Lung (tissue), 12 donors: ENCODE measurements around the gene CUL4B. TPM values are rescaled to one million over a fixed set of nuclear protein-coding genes. Genes with fewer than 3 reads are reported as not detected.
"Not testable (repeated sequence)": the region's sequence is repeated elsewhere in the genome, so short reads cannot be mapped to it uniquely, and the experiment has no call there.

Experiments used
- ATAC-seq: fragments of 200-7000 bp; cut with Tn5 transposase; one replicate; pipeline ENCODE4 v1.9.1; 2020; ENCODE audit warnings: moderate number of reproducible peaks; ENCODE audit not compliant: insufficient read depth, low FRiP score
- DNase-seq, 3 donors: peaks; one replicate each; pipeline ENCODE4 v3.0.0-alpha.2; 2013 to 2017
- H3K27ac ChIP-seq, 2 donors: one replicate each; pipeline ENCODE4 v1.5.1; 2013; ENCODE audit warnings: mild to moderate bottlenecking in 2 of 2, moderate library complexity in 2 of 2, control low read depth in 1 of 2, inconsistent platforms in 1 of 2, low read depth in 1 of 2, low read length in 1 of 2
- H3K27me3 ChIP-seq, 3 donors: one replicate each; pipeline ENCODE4 v1.5.1; 2013; ENCODE audit warnings: low read length in 2 of 3; ENCODE audit not compliant: control insufficient read depth in 3 of 3, insufficient read depth in 3 of 3
- H3K36me3 ChIP-seq, 4 donors: one replicate each; pipeline ENCODE4 v1.5.1; 2013; ENCODE audit warnings: low read length in 4 of 4, mild to moderate bottlenecking in 1 of 4, moderate library complexity in 1 of 4; ENCODE audit not compliant: control insufficient read depth in 4 of 4, insufficient read depth in 4 of 4
- H3K4me1 ChIP-seq, 5 donors: one replicate each; pipeline ENCODE4 v1.5.1; 2013; ENCODE audit warnings: low read length in 5 of 5, mild to moderate bottlenecking in 2 of 5, moderate library complexity in 1 of 5; ENCODE audit not compliant: control insufficient read depth in 5 of 5, insufficient read depth in 5 of 5
- H3K4me3 ChIP-seq: one replicate; pipeline ENCODE4 v1.5.1; 2013; ENCODE audit warnings: mild to moderate bottlenecking, control low read depth, moderate library complexity
- H3K9ac ChIP-seq, 2 donors: one replicate each; pipeline ENCODE4 v1.5.1; 2013; ENCODE audit warnings: low read length in 2 of 2, control low read depth in 1 of 2; ENCODE audit not compliant: insufficient read depth in 1 of 2
- H3K9me3 ChIP-seq, 4 donors: one replicate each; pipeline ENCODE4 v1.5.1; 2013; ENCODE audit warnings: low read length in 3 of 4, mild to moderate bottlenecking in 1 of 4, moderate library complexity in 1 of 4; ENCODE audit not compliant: control insufficient read depth in 4 of 4, insufficient read depth in 3 of 4
- CTCF ChIP-seq: IDR thresholded peaks from 2 replicates; pipeline ENCODE4 v1.5.1; 2012; ENCODE audit warnings: mild to moderate bottlenecking; ENCODE audit errors: control extremely low read depth, extremely low read depth
- WGBS, 2 donors: extraction: QIAGEN DNeasy Blood & Tissue Kit; methylation state at CpG; one replicate each; pipeline ENCODE4 v1.1.7; 2013; 5-methylcytosine and 5-hydroxymethylcytosine counted together
- polyA plus RNA-seq, 2 donors: library from polyadenylated mRNA; stranded (reverse); fragments of 200-250 nt; gene quantifications; one replicate each; pipeline ENCODE4 v1.2.1, GENCODE V29; 2013
- total RNA-seq, 2 donors: library from RNA; depleted of rRNA in 1 of 2; stranded (reverse); fragments of >200 nt in 1 of 2; gene quantifications; one replicate each; pipeline ENCODE4 v1.2.1, GENCODE V29; 2014 to 2021
- donor health status: control.
- donor health status: control.
- donor health status: Bipolar disorder and iron deficiency.
- donor health status: healthy.
- donor health status: DM: yes; HTN: yes; CAD: no.

CUL4B gene
- total and polyA plus RNA-seq, 4 donors: 15.2 to 61.2 (median 24.3) TPM

GRCh38 chrX:120485315-120485637, 75.5 kb downstream of the CUL4B start:
- 53 to 77% methylated on average over 3 of the region's 3 CpGs for WGBS, 2 donors
- H3K36me3 ChIP-seq: no peaks in the 10 kb centered on the region
- no peak overlapping the region for H3K27ac ChIP-seq
- ATAC-seq: no peak
- H3K4me1 ChIP-seq: no peaks in the 10 kb centered on the region
- H3K9me3 ChIP-seq: peaks cover 0 to 5% (median 0%) of the 10 kb centered on the region in 4 donors
- no peak for TF ChIP-seq CTCF
- H3K4me3 ChIP-seq: no peak overlapping the region
- DNase-seq: no peak
- no peak overlapping the region for H3K9ac ChIP-seq
- no peaks in the 10 kb centered on the region for H3K27me3 ChIP-seq

- no peak for ATAC-seq
- no peaks in the 10 kb centered on the region for H3K36me3 ChIP-seq
- no peaks in the 10 kb centered on the region for H3K4me1 ChIP-seq
- H3K9me3 ChIP-seq: no peaks in the 10 kb centered on the region
- DNase-seq: no peak
- WGBS, 2 donors: 74 to 96% methylated on average over 3 of the region's 3 CpGs
- no peak overlapping the region for H3K27ac ChIP-seq
- no peak for TF ChIP-seq CTCF
- H3K27me3 ChIP-seq: no peaks in the 10 kb centered on the region
- no peak overlapping the region for H3K4me3 ChIP-seq
- H3K9ac ChIP-seq: no peak overlapping the region
These were observed 83.3 kb downstream of the CUL4B start for GRCh38 chrX:120477453-120477852.

GRCh38 chrX:120476714-120477113, 84.0 kb downstream of the CUL4B start:
- H3K9me3 ChIP-seq: no peaks in the 10 kb centered on the region
- no peak for TF ChIP-seq CTCF
- no peak overlapping the region for H3K27ac ChIP-seq
- H3K9ac ChIP-seq: no peak overlapping the region
- no peaks in the 10 kb centered on the region for H3K36me3 ChIP-seq
- ATAC-seq (no peak), DNase-seq (no peak)
- no peak overlapping the region for H3K4me3 ChIP-seq
- WGBS, 2 donors: 68 to 93% methylated on average over 2 of the region's 2 CpGs
- H3K27me3 ChIP-seq: no peaks in the 10 kb centered on the region
- H3K4me1 ChIP-seq: no peaks in the 10 kb centered on the region

- TF ChIP-seq CTCF: peak; percentile 23
- DNase-seq: peak in 1 of 3 donors; percentile 18
- not testable (repeated sequence) for H3K9ac ChIP-seq, H3K4me3 ChIP-seq, H3K4me1 ChIP-seq, H3K27me3 ChIP-seq, H3K36me3 ChIP-seq, ATAC-seq, H3K9me3 ChIP-seq, H3K27ac ChIP-seq
- 5% methylated on average over 1 of the region's 1 CpG; no CpG with 5 or more reads in 1 of the 2 donors for WGBS, 2 donors
These were observed 85.3 kb downstream of the CUL4B start for GRCh38 chrX:120475447-120475846.
